ENCODE results near the gene PAX7.

The PAX7 gene

DNA sequence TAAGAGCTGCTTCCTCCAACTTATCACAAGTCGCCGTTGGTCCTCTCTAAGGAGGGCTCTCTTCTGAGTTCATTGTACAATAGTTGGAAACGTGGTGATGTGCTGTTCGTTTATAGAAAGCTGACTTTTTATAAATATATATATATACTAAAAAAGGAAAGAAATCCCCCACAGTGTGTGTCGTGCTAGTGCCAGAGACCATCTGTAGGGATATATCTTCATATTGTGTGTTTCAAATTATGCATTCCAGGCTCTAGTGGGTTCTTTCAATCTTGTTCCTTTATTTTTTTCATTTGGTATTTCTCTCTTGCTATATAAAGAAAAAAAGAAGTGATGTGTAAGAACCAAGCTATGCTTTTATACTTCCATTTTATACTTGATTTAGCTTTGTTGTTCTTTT is 117.0 kb downstream of the PAX7 start:
- TF ChIP-seq ZFX (IDR thresholded peaks at IDR 0.05), result no peak
- TF ChIP-seq, protein P1, sequence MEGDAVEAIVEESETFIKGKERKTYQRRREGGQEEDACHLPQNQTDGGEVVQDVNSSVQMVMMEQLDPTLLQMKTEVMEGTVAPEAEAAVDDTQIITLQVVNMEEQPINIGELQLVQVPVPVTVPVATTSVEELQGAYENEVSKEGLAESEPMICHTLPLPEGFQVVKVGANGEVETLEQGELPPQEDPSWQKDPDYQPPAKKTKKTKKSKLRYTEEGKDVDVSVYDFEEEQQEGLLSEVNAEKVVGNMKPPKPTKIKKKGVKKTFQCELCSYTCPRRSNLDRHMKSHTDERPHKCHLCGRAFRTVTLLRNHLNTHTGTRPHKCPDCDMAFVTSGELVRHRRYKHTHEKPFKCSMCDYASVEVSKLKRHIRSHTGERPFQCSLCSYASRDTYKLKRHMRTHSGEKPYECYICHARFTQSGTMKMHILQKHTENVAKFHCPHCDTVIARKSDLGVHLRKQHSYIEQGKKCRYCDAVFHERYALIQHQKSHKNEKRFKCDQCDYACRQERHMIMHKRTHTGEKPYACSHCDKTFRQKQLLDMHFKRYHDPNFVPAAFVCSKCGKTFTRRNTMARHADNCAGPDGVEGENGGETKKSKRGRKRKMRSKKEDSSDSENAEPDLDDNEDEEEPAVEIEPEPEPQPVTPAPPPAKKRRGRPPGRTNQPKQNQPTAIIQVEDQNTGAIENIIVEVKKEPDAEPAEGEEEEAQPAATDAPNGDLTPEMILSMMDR (conservative IDR thresholded peaks at IDR 0.05), result no peak
- H3K27ac ChIP-seq, result no peak overlapping the region

DNA sequence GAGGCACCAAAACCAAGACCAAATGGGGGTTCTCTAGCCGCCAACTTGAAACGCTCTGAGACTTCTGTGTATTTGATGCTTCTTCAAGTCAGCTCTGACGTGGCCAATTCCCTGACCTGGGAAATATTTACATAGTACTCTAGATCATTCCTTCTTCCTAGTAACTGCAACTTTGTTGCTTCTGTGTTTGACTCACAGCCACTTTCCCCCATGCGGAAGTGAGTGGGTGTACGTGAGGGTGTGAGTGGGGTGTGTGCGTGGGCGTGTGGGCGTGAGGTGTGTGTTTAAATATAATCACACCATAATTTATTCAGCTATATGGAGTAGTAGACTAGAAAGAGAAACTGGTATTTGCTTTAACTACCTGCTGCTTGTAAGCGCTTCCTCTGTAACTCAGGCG is 117.8 kb downstream of the PAX7 start:
- TF ChIP-seq, protein P1 (conservative IDR thresholded peaks at IDR 0.05), result no peak
- TF ChIP-seq ZFX (IDR thresholded peaks at IDR 0.05), result no peak
- H3K27ac ChIP-seq, result no peak overlapping the region

DNA sequence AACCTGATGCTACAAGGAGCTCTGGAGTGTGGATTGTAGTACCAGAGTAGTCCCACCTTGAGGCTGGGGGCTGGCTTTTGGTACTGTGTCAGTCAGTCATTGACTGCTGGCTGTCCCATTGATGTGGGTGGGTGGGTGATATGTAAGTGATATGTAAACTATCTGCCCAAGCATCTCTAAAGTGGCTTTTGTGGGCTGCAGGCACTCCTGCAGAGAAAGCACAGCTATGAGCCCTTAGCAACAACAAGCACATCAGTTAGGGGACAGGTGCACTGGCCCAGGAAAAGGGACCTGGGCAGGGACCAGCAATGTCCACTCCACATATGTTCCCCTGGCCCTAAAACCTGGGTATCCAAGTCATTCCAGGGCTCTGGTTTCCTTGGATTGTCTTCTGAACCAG is 118.9 kb downstream of the PAX7 start:
- no peak overlapping the region for H3K27ac ChIP-seq
- TF ChIP-seq ZFX (IDR thresholded peaks at IDR 0.05), result no peak
- TF ChIP-seq, protein P1 (conservative IDR thresholded peaks at IDR 0.05), result no peak

DNA sequence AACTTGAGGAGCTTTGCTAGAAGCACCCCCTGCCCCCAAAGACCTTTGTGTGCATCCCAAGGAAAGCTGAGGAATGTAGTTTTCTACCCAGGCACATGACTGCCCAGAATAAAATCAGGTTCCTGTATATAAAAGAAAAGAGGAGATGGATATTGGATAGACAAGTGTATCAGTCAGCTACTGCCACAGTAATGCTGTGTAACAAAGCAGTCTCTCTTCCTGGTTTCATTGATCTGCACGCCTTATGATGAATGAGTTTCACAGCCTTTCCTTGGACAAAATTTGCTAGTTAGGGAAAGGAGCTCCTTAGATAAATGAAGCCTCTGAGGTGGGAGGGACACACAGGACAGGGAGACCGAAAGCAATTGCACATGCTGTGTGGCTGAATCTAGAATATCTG is 120.0 kb downstream of the PAX7 start:
- H3K27ac ChIP-seq, result no peak overlapping the region
- no peak for TF ChIP-seq ZFX (IDR thresholded peaks at IDR 0.05)
- TF ChIP-seq, protein P1 (conservative IDR thresholded peaks at IDR 0.05), result no peak

DNA sequence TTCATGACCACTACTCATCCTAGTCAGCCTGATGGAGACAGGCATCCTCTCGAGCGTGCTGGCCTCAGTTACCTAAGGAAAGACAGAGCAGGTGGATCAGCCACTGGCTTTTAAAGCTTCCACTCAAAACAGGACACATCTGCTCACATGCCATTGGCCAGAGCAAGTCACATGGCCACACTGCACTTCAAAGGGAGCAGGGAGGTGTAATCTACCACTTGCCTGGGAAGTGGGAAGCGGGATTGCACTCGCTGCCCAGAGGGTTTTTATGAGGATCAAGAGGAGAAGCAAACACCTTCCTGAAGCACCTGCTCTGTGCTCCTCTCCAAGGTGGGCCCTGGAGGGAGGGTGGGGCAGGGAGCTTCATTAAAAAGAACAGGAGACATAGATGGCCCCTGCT is 120.8 kb downstream of the PAX7 start:
- no peak overlapping the region for H3K27ac ChIP-seq
- no peak for TF ChIP-seq ZFX (IDR thresholded peaks at IDR 0.05)
- TF ChIP-seq, protein P1 (conservative IDR thresholded peaks at IDR 0.05), result no peak

DNA sequence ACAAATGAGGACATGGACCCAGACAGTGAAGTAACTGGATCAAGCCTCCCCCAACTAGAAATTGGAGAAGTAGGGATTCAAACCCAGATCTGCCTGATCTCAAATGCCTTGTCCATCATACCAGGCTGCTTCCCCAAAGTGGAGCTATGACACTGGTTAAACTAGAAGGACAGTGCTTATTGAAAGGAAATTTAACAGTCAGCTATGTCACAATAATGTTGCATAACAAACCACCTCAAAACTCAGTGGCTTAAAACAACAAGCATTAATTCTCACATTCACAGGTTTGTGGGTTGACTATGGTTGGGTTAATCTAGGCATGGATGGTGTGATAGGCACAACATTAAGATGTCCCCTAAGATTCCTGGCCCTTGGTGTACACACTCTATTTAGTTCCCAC is 121.8 kb downstream of the PAX7 start:
- TF ChIP-seq, protein P1 (conservative IDR thresholded peaks at IDR 0.05), result no peak
- no peak for TF ChIP-seq ZFX (IDR thresholded peaks at IDR 0.05)

DNA sequence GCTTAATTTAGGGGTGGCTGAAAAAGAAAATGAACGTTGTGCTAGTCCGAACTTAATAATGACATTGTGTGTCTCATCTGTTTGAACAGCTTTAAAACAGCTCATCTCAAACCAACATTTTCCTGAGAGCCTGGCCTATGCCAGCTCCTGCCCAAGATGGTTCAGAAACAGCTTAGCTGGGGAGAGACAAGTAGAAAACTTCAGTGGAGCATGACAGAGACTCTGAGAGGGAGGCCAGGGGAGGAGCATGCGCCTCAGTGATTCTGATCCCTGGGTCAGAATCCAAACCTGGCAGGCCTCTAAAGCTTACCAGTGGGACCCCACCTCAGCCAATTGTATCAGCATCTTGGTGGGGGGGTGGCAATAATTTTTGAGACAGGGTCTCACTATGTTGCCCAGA is 129.5 kb downstream of the PAX7 start:
- no peak for TF ChIP-seq ZFX (IDR thresholded peaks at IDR 0.05)
- TF ChIP-seq, protein P1 (conservative IDR thresholded peaks at IDR 0.05), result no peak
- H3K27ac ChIP-seq, result no peak overlapping the region

More for the DNA sequence above, 121.8 kb downstream of the PAX7 start:
- H3K27ac ChIP-seq, result no peak overlapping the region

Measured in C4-2B (cell line).